Measurements from ENCODE around the gene LUZP4. TPM values are rescaled to one million over a fixed set of nuclear protein-coding genes. Genes with fewer than 3 reads are reported as not detected.

Gene LUZP4
- total RNA-seq, 1 experiment from 2014 or later: not detected

- no peak for DNase-seq
- no TSS peak for BruUV-seq (replicated peaks)
- no peaks in the 10 kb centered on the region for H3K9me2 ChIP-seq (ENCODE audit: insufficient read depth)
- H2AFZ ChIP-seq: no peak overlapping the region
- no peaks in the 10 kb centered on the region for H4K20me1 ChIP-seq (ENCODE audit: insufficient read depth)
- H3K79me2 ChIP-seq (ENCODE audit: low read depth): no peaks in the 10 kb centered on the region
- CTCF ChIA-PET: no interaction called here
- H3K36me3 ChIP-seq (ENCODE audit: low read depth): no peaks in the 10 kb centered on the region
- no peaks in the 10 kb centered on the region for H3K9me3 ChIP-seq (ENCODE audit: insufficient read depth, low read depth)
- intact Hi-C loops (cut with micrococcal nuclease; ENCODE audit: unreplicated experiment): no loop called here
- H3K4me3 ChIP-seq: no peak overlapping the region
- peaks cover 18% of the 10 kb centered on the region; the same call in 1 of the 2 replicates for H3F3A ChIP-seq (ENCODE audit: insufficient read depth, low read depth)
- no peak overlapping the region for H3K4me2 ChIP-seq
- POLR2A ChIA-PET (ENCODE audit: unreplicated experiment): no interaction called here
- no peak overlapping the region for H3K27ac ChIP-seq
- TF ChIP-seq, protein P1, sequence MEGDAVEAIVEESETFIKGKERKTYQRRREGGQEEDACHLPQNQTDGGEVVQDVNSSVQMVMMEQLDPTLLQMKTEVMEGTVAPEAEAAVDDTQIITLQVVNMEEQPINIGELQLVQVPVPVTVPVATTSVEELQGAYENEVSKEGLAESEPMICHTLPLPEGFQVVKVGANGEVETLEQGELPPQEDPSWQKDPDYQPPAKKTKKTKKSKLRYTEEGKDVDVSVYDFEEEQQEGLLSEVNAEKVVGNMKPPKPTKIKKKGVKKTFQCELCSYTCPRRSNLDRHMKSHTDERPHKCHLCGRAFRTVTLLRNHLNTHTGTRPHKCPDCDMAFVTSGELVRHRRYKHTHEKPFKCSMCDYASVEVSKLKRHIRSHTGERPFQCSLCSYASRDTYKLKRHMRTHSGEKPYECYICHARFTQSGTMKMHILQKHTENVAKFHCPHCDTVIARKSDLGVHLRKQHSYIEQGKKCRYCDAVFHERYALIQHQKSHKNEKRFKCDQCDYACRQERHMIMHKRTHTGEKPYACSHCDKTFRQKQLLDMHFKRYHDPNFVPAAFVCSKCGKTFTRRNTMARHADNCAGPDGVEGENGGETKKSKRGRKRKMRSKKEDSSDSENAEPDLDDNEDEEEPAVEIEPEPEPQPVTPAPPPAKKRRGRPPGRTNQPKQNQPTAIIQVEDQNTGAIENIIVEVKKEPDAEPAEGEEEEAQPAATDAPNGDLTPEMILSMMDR (conservative IDR thresholded peaks at IDR 0.05): no peak
- TF ChIP-seq EZH2 (IDR thresholded peaks at IDR 0.05; ENCODE audit: low read depth): no peak
- H3K4me1 ChIP-seq (replicated peaks; ENCODE audit: insufficient read depth): peaks cover 17% of the 10 kb centered on the region
- H3K27me3 ChIP-seq (ENCODE audit: insufficient read depth, low read depth): no peaks in the 10 kb centered on the region
These were observed 59.1 kb downstream of the LUZP4 start for GRCh38 chrX:115348446-115349225.

GRCh38 chrX:115350711-115351381 is 61.3 kb downstream of the LUZP4 start:
- BruUV-seq (replicated peaks): no TSS peak
- Histone ChIP-seq H3K79me2 (ENCODE audit: low read depth) (no peaks in the 10 kb centered on the region), H3K9me3 (ENCODE audit: insufficient read depth, low read depth) (no peaks in the 10 kb centered on the region), H3K36me3 (ENCODE audit: low read depth) (no peaks in the 10 kb centered on the region), H3K4me2 (no peak overlapping the region), H3K27ac (no peak overlapping the region), H3K27me3 (ENCODE audit: insufficient read depth, low read depth) (no peaks in the 10 kb centered on the region), H3F3A (ENCODE audit: insufficient read depth, low read depth) (peaks cover 3% of the 10 kb centered on the region; the same call in 1 of the 2 replicates), H2AFZ (no peak overlapping the region), H3K4me1 (replicated peaks; ENCODE audit: insufficient read depth) (peaks cover 2% of the 10 kb centered on the region), H3K9me2 (ENCODE audit: insufficient read depth) (no peaks in the 10 kb centered on the region), H3K4me3 (no peak overlapping the region), H4K20me1 (ENCODE audit: insufficient read depth) (no peaks in the 10 kb centered on the region)
- TF ChIP-seq, protein P1 (conservative IDR thresholded peaks at IDR 0.05): no peak
- TF ChIP-seq EZH2 (IDR thresholded peaks at IDR 0.05; ENCODE audit: low read depth): no peak
- intact Hi-C loops (cut with micrococcal nuclease; ENCODE audit: unreplicated experiment): no loop called here
- no peak for DNase-seq
- ChIA-PET POLR2A (ENCODE audit: unreplicated experiment) (no interaction called here), CTCF (no interaction called here)

DNA sequence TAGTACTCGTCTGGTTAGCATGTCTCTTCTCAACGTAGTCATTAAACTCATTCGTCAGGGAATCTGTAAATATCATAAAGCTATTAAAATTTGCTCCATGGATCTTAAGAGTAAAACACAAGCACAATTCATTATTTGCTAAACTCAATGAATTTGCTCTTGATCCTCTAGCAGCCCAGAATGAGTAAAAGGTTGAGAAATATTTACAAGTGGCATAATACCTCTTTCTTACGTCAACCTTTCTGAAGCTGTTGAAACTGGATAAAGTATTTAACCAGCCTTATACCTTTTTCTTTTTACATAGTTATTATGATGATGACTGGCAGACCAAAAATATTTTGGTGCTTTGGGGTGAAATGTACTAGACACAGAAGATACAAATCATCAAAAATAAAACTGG is 66.9 kb downstream of the LUZP4 start:
- H3K4me2 ChIP-seq: no peak overlapping the region
- H3K4me3 ChIP-seq: no peak overlapping the region
- H4K20me1 ChIP-seq (ENCODE audit: insufficient read depth): no peaks in the 10 kb centered on the region
- no TSS peak for BruUV-seq (replicated peaks)
- H3K27me3 ChIP-seq (ENCODE audit: insufficient read depth, low read depth): no peaks in the 10 kb centered on the region
- H3K36me3 ChIP-seq (ENCODE audit: low read depth): no peaks in the 10 kb centered on the region
- H3K27ac ChIP-seq: no peak overlapping the region
- H3F3A ChIP-seq (ENCODE audit: insufficient read depth, low read depth): no peaks in the 10 kb centered on the region
- intact Hi-C loops (cut with micrococcal nuclease; ENCODE audit: unreplicated experiment): no loop called here
- H3K4me1 ChIP-seq (replicated peaks; ENCODE audit: insufficient read depth): no peaks in the 10 kb centered on the region
- no peaks in the 10 kb centered on the region for H3K9me2 ChIP-seq (ENCODE audit: insufficient read depth)
- no peaks in the 10 kb centered on the region for H3K9me3 ChIP-seq (ENCODE audit: insufficient read depth, low read depth)
- DNase-seq: no peak
- CTCF ChIA-PET: no interaction called here
- POLR2A ChIA-PET (ENCODE audit: unreplicated experiment): interaction anchor here (0.7 kb wide), 1 partner anchor 250 kb away, joined by 3 read pairs; no protein-coding TSS in a partner anchor
- no peaks in the 10 kb centered on the region for H3K79me2 ChIP-seq (ENCODE audit: low read depth)
- TF ChIP-seq EZH2 (IDR thresholded peaks at IDR 0.05; ENCODE audit: low read depth): no peak
- TF ChIP-seq, protein P1 (conservative IDR thresholded peaks at IDR 0.05): no peak
- no peak overlapping the region for H2AFZ ChIP-seq

Other genes with a start within 250 kb of the LUZP4 start
- not detected in 2 replicates for gene RBMXL3, start 100.3 kb upstream of the LUZP4 start, total RNA-seq (2021)
- gene LRCH2, start 55.6 kb upstream of the LUZP4 start, total RNA-seq (2021): not detected in 2 replicates